Activated CD8-positive, alpha-beta memory T cell treated with anti-CD3 and anti-CD28 coated beads, Interleukin-2, amount 10 ng/mL, durations not matched to agents 7 days and 5 days (primary cell): Measurements from ENCODE around the gene PIK3R4. TPM values are rescaled to one million over a fixed set of nuclear protein-coding genes. Genes with fewer than 3 reads are reported as not detected.

ENCODE experiments used
- ATAC-seq: fragments of 150-1000 bp; cut with Tn5 transposase; one replicate; pipeline ENCODE4 v1.10.0; 2021; ENCODE audit warnings: moderate library complexity
- CTCF ChIA-PET: fragments of 350-600 bp; sonication (Branson Sonifier 250); formaldehyde crosslinking; loops from one replicate; lab custom pipeline; 2021; ENCODE audit warnings: antibody characterized with exemption; lab: Charles Lee
- DNase-seq: peaks from one replicate; pipeline ENCODE4 v3.0.0-alpha.2; 2020
- H3K27ac Mint-ChIP-seq: one replicate; pipeline ENCODE4 v1.8.0; 2021; ENCODE audit warnings: mild to moderate bottlenecking, mixed read lengths
- H3K27me3 Mint-ChIP-seq: one replicate; pipeline ENCODE4 v1.8.0; 2021; ENCODE audit warnings: mixed read lengths
- H3K36me3 Mint-ChIP-seq: one replicate; pipeline ENCODE4 v1.8.0; 2021; ENCODE audit warnings: mild to moderate bottlenecking, mixed read lengths
- H3K4me1 Mint-ChIP-seq: one replicate; pipeline ENCODE4 v1.8.0; 2021; ENCODE audit warnings: mixed read lengths
- H3K4me3 Mint-ChIP-seq: one replicate; pipeline ENCODE4 v1.8.0; 2021; ENCODE audit warnings: mild to moderate bottlenecking, moderate library complexity, mixed read lengths
- H3K9me3 Mint-ChIP-seq: one replicate; pipeline ENCODE4 v1.8.0; 2022; ENCODE audit warnings: low read depth, mixed read lengths
- total RNA-seq, 2 experiments: library from RNA; stranded (reverse); gene quantifications; one replicate each; pipeline ENCODE4 v1.2.3, GENCODE V29; 2021

Gene PIK3R4
- total RNA-seq, 2 experiments from 2014 or later = 23.3 to 30.6 TPM

- ATAC-seq = no peak
- Mint-ChIP-seq H3K36me3 (peaks cover 33% of the 10 kb centered on the region), H3K27me3 (no peaks in the 10 kb centered on the region), H3K4me3 (no peak overlapping the region), H3K27ac (no peak overlapping the region), H3K4me1 (peaks cover 8% of the 10 kb centered on the region), H3K9me3 (no peaks in the 10 kb centered on the region)
- DNase-seq = no peak
- CTCF ChIA-PET = no interaction called here
These were observed 13.3 kb downstream of the PIK3R4 start for GRCh38 chr3:130733236-130733875.

- no peak overlapping the region for H3K27ac Mint-ChIP-seq
- H3K9me3 Mint-ChIP-seq = no peaks in the 10 kb centered on the region
- H3K4me3 Mint-ChIP-seq = no peak overlapping the region
- H3K4me1 Mint-ChIP-seq = no peaks in the 10 kb centered on the region
- CTCF ChIA-PET = no interaction called here
- peaks cover 26% of the 10 kb centered on the region for H3K36me3 Mint-ChIP-seq
- H3K27me3 Mint-ChIP-seq = no peaks in the 10 kb centered on the region
- DNase-seq = no peak
- no peak for ATAC-seq
These were observed 14.1 kb downstream of the PIK3R4 start for GRCh38 chr3:130732501-130732900.

GRCh38 chr3:130731817-130732216 lies 14.8 kb downstream of the PIK3R4 start:
- no peaks in the 10 kb centered on the region for H3K9me3 Mint-ChIP-seq
- DNase-seq (no peak), ATAC-seq (no peak)
- no peaks in the 10 kb centered on the region for H3K27me3 Mint-ChIP-seq
- H3K4me3 Mint-ChIP-seq = no peak overlapping the region
- H3K27ac Mint-ChIP-seq = no peak overlapping the region
- peaks cover 1% of the 10 kb centered on the region for H3K4me1 Mint-ChIP-seq
- H3K36me3 Mint-ChIP-seq = peaks cover 22% of the 10 kb centered on the region
- CTCF ChIA-PET = no interaction called here

GRCh38 chr3:130729154-130729553 lies 17.5 kb downstream of the PIK3R4 start:
- Mint-ChIP-seq H3K9me3 (no peaks in the 10 kb centered on the region), H3K4me1 (peaks cover 4% of the 10 kb centered on the region), H3K4me3 (no peak overlapping the region), H3K36me3 (peaks cover 8% of the 10 kb centered on the region), H3K27me3 (no peaks in the 10 kb centered on the region), H3K27ac (no peak overlapping the region)
- ATAC-seq (no peak), DNase-seq (no peak)
- CTCF ChIA-PET = interaction anchor here (0.7 to 1.1 kb wide), 4 partner anchors 14 to 18 kb away, joined by 3 read pairs; no protein-coding TSS in a partner anchor

- CTCF ChIA-PET = interaction anchor here (0.6 to 1.0 kb wide), 2 partner anchors 15 to 32 kb away, joined by 3 read pairs; no protein-coding TSS in a partner anchor
- DNase-seq (no peak), ATAC-seq (no peak)
- Mint-ChIP-seq H3K27ac (no peak overlapping the region), H3K27me3 (no peaks in the 10 kb centered on the region), H3K4me3 (no peak overlapping the region), H3K4me1 (peaks cover 7% of the 10 kb centered on the region), H3K36me3 (peaks cover 10% of the 10 kb centered on the region), H3K9me3 (no peaks in the 10 kb centered on the region)
These were observed 18.6 kb downstream of the PIK3R4 start for GRCh38 chr3:130728037-130728436.

- H3K4me1 Mint-ChIP-seq = peaks cover 7% of the 10 kb centered on the region
- H3K27me3 Mint-ChIP-seq = no peaks in the 10 kb centered on the region
- H3K4me3 Mint-ChIP-seq = no peak overlapping the region
- DNase-seq (no peak), ATAC-seq (no peak)
- no peak overlapping the region for H3K27ac Mint-ChIP-seq
- CTCF ChIA-PET = interaction anchor here (2.0 kb wide), 1 partner anchor 22 kb away, joined by 6 read pairs; no protein-coding TSS in a partner anchor
- no peaks in the 10 kb centered on the region for H3K9me3 Mint-ChIP-seq
- peaks cover 17% of the 10 kb centered on the region for H3K36me3 Mint-ChIP-seq
These were observed 20.9 kb downstream of the PIK3R4 start for GRCh38 chr3:130725746-130726145.

- CTCF ChIA-PET = interaction anchor here (1.3 kb wide), 1 partner anchor 178 kb away, joined by 3 read pairs; no protein-coding TSS in a partner anchor
- DNase-seq = no peak
- Mint-ChIP-seq H3K27me3 (no peaks in the 10 kb centered on the region), H3K4me3 (no peak overlapping the region), H3K4me1 (no peaks in the 10 kb centered on the region), H3K36me3 (peaks cover 26% of the 10 kb centered on the region), H3K27ac (no peak overlapping the region), H3K9me3 (no peaks in the 10 kb centered on the region)
- no peak for ATAC-seq
These were observed 31.0 kb downstream of the PIK3R4 start for GRCh38 chr3:130715616-130716015.

GRCh38 chr3:130712718-130713423 lies 33.8 kb downstream of the PIK3R4 start:
- Mint-ChIP-seq H3K9me3 (no peaks in the 10 kb centered on the region), H3K27me3 (no peaks in the 10 kb centered on the region), H3K4me3 (no peak overlapping the region), H3K27ac (no peak overlapping the region), H3K36me3 (peaks cover 31% of the 10 kb centered on the region), H3K4me1 (no peaks in the 10 kb centered on the region)
- ATAC-seq (no peak), DNase-seq (no peak)
- CTCF ChIA-PET = interaction anchor here (1.1 kb wide), 1 partner anchor 16 kb away, joined by 3 read pairs; no protein-coding TSS in a partner anchor

- CTCF ChIA-PET = interaction anchor here (0.9 kb wide), 1 partner anchor 9 kb away, joined by 3 read pairs; no protein-coding TSS in a partner anchor
- Mint-ChIP-seq H3K4me3 (no peak overlapping the region), H3K4me1 (no peaks in the 10 kb centered on the region), H3K27ac (no peak overlapping the region), H3K27me3 (no peaks in the 10 kb centered on the region), H3K36me3 (peaks cover 29% of the 10 kb centered on the region), H3K9me3 (no peaks in the 10 kb centered on the region)
- DNase-seq (no peak), ATAC-seq (no peak)
These were observed 34.9 kb downstream of the PIK3R4 start for GRCh38 chr3:130711565-130712324.

GRCh38 chr3:130709671-130710070 lies 37.0 kb downstream of the PIK3R4 start:
- no peak for DNase-seq
- H3K4me3 Mint-ChIP-seq = no peak overlapping the region
- H3K27me3 Mint-ChIP-seq = no peaks in the 10 kb centered on the region
- CTCF ChIA-PET = no interaction called here
- no peaks in the 10 kb centered on the region for H3K9me3 Mint-ChIP-seq
- H3K27ac Mint-ChIP-seq = no peak overlapping the region
- no peaks in the 10 kb centered on the region for H3K4me1 Mint-ChIP-seq
- peaks cover 21% of the 10 kb centered on the region for H3K36me3 Mint-ChIP-seq
- no peak for ATAC-seq

- Mint-ChIP-seq H3K27me3 (no peaks in the 10 kb centered on the region), H3K36me3 (peaks cover 21% of the 10 kb centered on the region), H3K4me3 (no peak overlapping the region), H3K9me3 (no peaks in the 10 kb centered on the region), H3K4me1 (no peaks in the 10 kb centered on the region), H3K27ac (no peak overlapping the region)
- DNase-seq (no peak), ATAC-seq (no peak)
- CTCF ChIA-PET = no interaction called here
These were observed 38.6 kb downstream of the PIK3R4 start for GRCh38 chr3:130707902-130708601.

- no peaks in the 10 kb centered on the region for H3K4me1 Mint-ChIP-seq
- H3K27me3 Mint-ChIP-seq = no peaks in the 10 kb centered on the region
- H3K27ac Mint-ChIP-seq = no peak overlapping the region
- no peaks in the 10 kb centered on the region for H3K9me3 Mint-ChIP-seq
- no peak for ATAC-seq
- DNase-seq = no peak
- H3K4me3 Mint-ChIP-seq = no peak overlapping the region
- CTCF ChIA-PET = no interaction called here
- peaks cover 25% of the 10 kb centered on the region for H3K36me3 Mint-ChIP-seq
These were observed 41.1 kb downstream of the PIK3R4 start for GRCh38 chr3:130705501-130705900.

- CTCF ChIA-PET = no interaction called here
- ATAC-seq = no peak
These were observed 43.6 kb downstream of the PIK3R4 start for GRCh38 chr3:130702985-130703384.

More at GRCh38 chr3:130702985-130703384, 43.6 kb downstream of the PIK3R4 start:
- DNase-seq = no peak
- no peak overlapping the region for H3K27ac Mint-ChIP-seq
- H3K36me3 Mint-ChIP-seq = peaks cover 28% of the 10 kb centered on the region
- no peaks in the 10 kb centered on the region for H3K4me1 Mint-ChIP-seq
- no peaks in the 10 kb centered on the region for H3K9me3 Mint-ChIP-seq
- no peak overlapping the region for H3K4me3 Mint-ChIP-seq
- no peaks in the 10 kb centered on the region for H3K27me3 Mint-ChIP-seq
